Measurements from ENCODE around the gene APBA2. TPM values are rescaled to one million over a fixed set of nuclear protein-coding genes. Genes with fewer than 3 reads are reported as not detected.

The APBA2 gene
- total RNA-seq, 5 donors from 2014 or later (not counting 1 experiment from before 2014, with no cell fraction given): 78.9 to 118 (median 94.9) TPM

GRCh38 chr15:28876131-28876844 lies 9.5 kb upstream of the APBA2 start:
- no peak overlapping the region for H3K27ac ChIP-seq (ENCODE audit: low read length)
- no peaks in the 10 kb centered on the region for H3K9me3 ChIP-seq
- H3K4me3 Mint-ChIP-seq: peak overlapping the region in 1 of 3 donors; percentile 43
- DNase-seq (peak in 6 of 35 experiments; percentile 17 to 36 (median 27)), ATAC-seq (replicated peaks in 1 of 4) (peak in 3 of 4 experiments; percentile 31 to 69 (median 45))
- no peaks in the 10 kb centered on the region for H3K27me3 Mint-ChIP-seq
- peak overlapping the region in 1 of 2 donors; percentile 22 for H3K27ac Mint-ChIP-seq
- H3K27me3 ChIP-seq (replicated peaks in 1 of 2; ENCODE audit: control insufficient read depth in 2 of 2, extremely low read depth in 1 of 2, insufficient read depth in 2 of 2, low read length in 1 of 2): peaks cover 0 to 10% of the 10 kb centered on the region in 2 experiments
- H3K36me3 ChIP-seq (ENCODE audit: control insufficient read depth in 2 of 2, extremely low read depth in 1 of 2, insufficient read depth in 1 of 2, low read length in 1 of 2): no peaks in the 10 kb centered on the region
- 57% methylated on average over 13 of the region's 14 CpGs for WGBS (ENCODE audit: insufficient coverage)
- peaks cover 12 to 23% (median 15%) of the 10 kb centered on the region in 3 donors for H3K4me1 Mint-ChIP-seq
- H3K9me3 Mint-ChIP-seq: no peaks in the 10 kb centered on the region
- no peaks in the 10 kb centered on the region for H3K36me3 Mint-ChIP-seq
- H3K4me3 ChIP-seq (ENCODE audit: control insufficient read depth in 1 of 2, extremely low read depth in 1 of 2, low read length in 1 of 2): no peak overlapping the region
- ChIA-PET CTCF (interaction anchor here in 1 of 2 donors (0.7 to 1.0 kb wide), 2 partner anchors 14 to 114 kb away, joined by 3 to 4 read pairs; no protein-coding TSS in a partner anchor), POLR2A (no interaction called here)
- peaks cover 3 to 20% of the 10 kb centered on the region in 2 experiments for H3K4me1 ChIP-seq (ENCODE audit: control insufficient read depth in 1 of 2, extremely low read depth in 1 of 2, insufficient read depth in 2 of 2, low read length in 2 of 2)

- ATAC-seq (replicated peaks in 1 of 4): no peak
- H3K36me3 ChIP-seq (ENCODE audit: control insufficient read depth in 2 of 2, extremely low read depth in 1 of 2, insufficient read depth in 1 of 2, low read length in 1 of 2): no peaks in the 10 kb centered on the region
- WGBS (ENCODE audit: insufficient coverage): 87% methylated on average over 7 of the region's 8 CpGs
- Mint-ChIP-seq H3K36me3 (no peaks in the 10 kb centered on the region), H3K27ac (no peak overlapping the region), H3K4me1 (peaks cover 12 to 23% (median 15%) of the 10 kb centered on the region in 3 donors), H3K9me3 (no peaks in the 10 kb centered on the region), H3K4me3 (no peak overlapping the region), H3K27me3 (no peaks in the 10 kb centered on the region)
- no peak for DNase-seq
- no peak overlapping the region for H3K27ac ChIP-seq (ENCODE audit: low read length)
- ChIA-PET CTCF (no interaction called here), POLR2A (no interaction called here)
- H3K4me3 ChIP-seq (ENCODE audit: control insufficient read depth in 1 of 2, extremely low read depth in 1 of 2, low read length in 1 of 2): no peak overlapping the region
- H3K9me3 ChIP-seq: no peaks in the 10 kb centered on the region
- H3K4me1 ChIP-seq (ENCODE audit: control insufficient read depth in 1 of 2, extremely low read depth in 1 of 2, insufficient read depth in 2 of 2, low read length in 2 of 2): peaks cover 3 to 20% of the 10 kb centered on the region in 2 experiments
- peaks cover 0 to 10% of the 10 kb centered on the region in 2 experiments for H3K27me3 ChIP-seq (replicated peaks in 1 of 2; ENCODE audit: control insufficient read depth in 2 of 2, extremely low read depth in 1 of 2, insufficient read depth in 2 of 2, low read length in 1 of 2)
Observed at GRCh38 chr15:28876845-28877185, 9.0 kb upstream of the APBA2 start.

- H3K4me1 Mint-ChIP-seq: peaks cover 12 to 23% (median 15%) of the 10 kb centered on the region in 3 donors
- ATAC-seq (replicated peaks in 1 of 4) (no peak), DNase-seq (no peak)
- CTCF ChIA-PET: interaction anchor here in 1 of 2 donors (0.8 kb wide), 1 partner anchor 97 kb away, joined by 3 read pairs; no protein-coding TSS in a partner anchor
- H3K27ac Mint-ChIP-seq: no peak overlapping the region
- no peaks in the 10 kb centered on the region for H3K27me3 Mint-ChIP-seq
- POLR2A ChIA-PET: no interaction called here
- H3K36me3 Mint-ChIP-seq: no peaks in the 10 kb centered on the region
- WGBS (ENCODE audit: insufficient coverage): 88% methylated on average over 15 of the region's 15 CpGs
- no peak overlapping the region for H3K27ac ChIP-seq (ENCODE audit: low read length)
- H3K27me3 ChIP-seq (replicated peaks in 1 of 2; ENCODE audit: control insufficient read depth in 2 of 2, extremely low read depth in 1 of 2, insufficient read depth in 2 of 2, low read length in 1 of 2): peaks cover 0 to 10% of the 10 kb centered on the region in 2 experiments
- no peaks in the 10 kb centered on the region for H3K36me3 ChIP-seq (ENCODE audit: control insufficient read depth in 2 of 2, extremely low read depth in 1 of 2, insufficient read depth in 1 of 2, low read length in 1 of 2)
- no peak overlapping the region for H3K4me3 Mint-ChIP-seq
- H3K4me3 ChIP-seq (ENCODE audit: control insufficient read depth in 1 of 2, extremely low read depth in 1 of 2, low read length in 1 of 2): no peak overlapping the region
- H3K9me3 Mint-ChIP-seq: no peaks in the 10 kb centered on the region
- peaks cover 3 to 20% of the 10 kb centered on the region in 2 experiments for H3K4me1 ChIP-seq (ENCODE audit: control insufficient read depth in 1 of 2, extremely low read depth in 1 of 2, insufficient read depth in 2 of 2, low read length in 2 of 2)
- H3K9me3 ChIP-seq: no peaks in the 10 kb centered on the region
Observed at GRCh38 chr15:28878209-28878608, 7.6 kb upstream of the APBA2 start.

- Histone ChIP-seq H3K4me3 (ENCODE audit: control insufficient read depth in 1 of 2, extremely low read depth in 1 of 2, low read length in 1 of 2) (no peak overlapping the region), H3K27me3 (replicated peaks in 1 of 2; ENCODE audit: control insufficient read depth in 2 of 2, extremely low read depth in 1 of 2, insufficient read depth in 2 of 2, low read length in 1 of 2) (peaks cover 0 to 11% of the 10 kb centered on the region in 2 experiments), H3K9me3 (no peaks in the 10 kb centered on the region), H3K27ac (ENCODE audit: low read length) (no peak overlapping the region), H3K36me3 (ENCODE audit: control insufficient read depth in 2 of 2, extremely low read depth in 1 of 2, insufficient read depth in 1 of 2, low read length in 1 of 2) (no peaks in the 10 kb centered on the region), H3K4me1 (ENCODE audit: control insufficient read depth in 1 of 2, extremely low read depth in 1 of 2, insufficient read depth in 2 of 2, low read length in 2 of 2) (peaks cover 3 to 16% of the 10 kb centered on the region in 2 experiments)
- ChIA-PET POLR2A (no interaction called here), CTCF (no interaction called here)
- WGBS (ENCODE audit: insufficient coverage): 90% methylated on average over 9 of the region's 9 CpGs
- Mint-ChIP-seq H3K27me3 (no peaks in the 10 kb centered on the region), H3K36me3 (no peaks in the 10 kb centered on the region), H3K9me3 (no peaks in the 10 kb centered on the region), H3K4me1 (peaks cover 11 to 17% (median 12%) of the 10 kb centered on the region in 3 donors), H3K4me3 (no peak overlapping the region), H3K27ac (no peak overlapping the region)
- DNase-seq (no peak), ATAC-seq (replicated peaks in 1 of 4) (no peak)
Observed at GRCh38 chr15:28879551-28879950, 6.2 kb upstream of the APBA2 start.

DNA sequence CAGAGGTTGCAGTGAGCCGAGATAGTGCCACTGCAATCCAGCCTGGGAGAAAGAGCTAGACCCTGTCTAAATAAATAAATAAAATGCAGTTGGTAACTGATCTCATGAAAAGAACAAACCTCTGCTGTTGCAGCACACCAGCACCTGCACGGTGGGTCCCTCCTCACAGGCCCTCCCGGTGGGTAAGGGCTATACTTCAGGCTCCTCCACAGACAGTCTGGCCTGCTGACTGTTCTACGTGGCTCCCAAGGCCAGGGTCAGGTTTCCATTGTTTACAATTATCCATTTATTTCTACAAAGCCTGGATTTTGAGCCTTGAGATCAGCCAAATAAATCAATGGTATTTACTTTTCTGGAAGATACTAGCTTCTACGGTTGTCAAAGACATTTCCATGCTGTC lies 5.1 kb upstream of the APBA2 start:
- 89% methylated on average over 3 of the region's 5 CpGs for WGBS (ENCODE audit: insufficient coverage)
- Mint-ChIP-seq H3K9me3 (no peaks in the 10 kb centered on the region), H3K27me3 (no peaks in the 10 kb centered on the region), H3K27ac (no peak overlapping the region), H3K4me1 (peaks cover 10 to 17% (median 13%) of the 10 kb centered on the region in 3 donors), H3K4me3 (no peak overlapping the region), H3K36me3 (no peaks in the 10 kb centered on the region)
- DNase-seq (no peak), ATAC-seq (replicated peaks in 1 of 4) (no peak)
- Histone ChIP-seq H3K36me3 (ENCODE audit: control insufficient read depth in 2 of 2, extremely low read depth in 1 of 2, insufficient read depth in 1 of 2, low read length in 1 of 2) (no peaks in the 10 kb centered on the region), H3K4me3 (ENCODE audit: control insufficient read depth in 1 of 2, extremely low read depth in 1 of 2, low read length in 1 of 2) (no peak overlapping the region), H3K9me3 (no peaks in the 10 kb centered on the region), H3K27me3 (replicated peaks in 1 of 2; ENCODE audit: control insufficient read depth in 2 of 2, extremely low read depth in 1 of 2, insufficient read depth in 2 of 2, low read length in 1 of 2) (peaks cover 0 to 19% of the 10 kb centered on the region in 2 experiments), H3K27ac (ENCODE audit: low read length) (no peak overlapping the region), H3K4me1 (ENCODE audit: control insufficient read depth in 1 of 2, extremely low read depth in 1 of 2, insufficient read depth in 2 of 2, low read length in 2 of 2) (peaks cover 8 to 25% of the 10 kb centered on the region in 2 experiments)
- POLR2A ChIA-PET: no interaction called here
- CTCF ChIA-PET: no interaction called here

GRCh38 chr15:28881170-28881569 lies 4.6 kb upstream of the APBA2 start:
- POLR2A ChIA-PET: no interaction called here

More at GRCh38 chr15:28881170-28881569, 4.6 kb upstream of the APBA2 start:
- CTCF ChIA-PET: no interaction called here
- ATAC-seq (replicated peaks in 1 of 4) (no peak), DNase-seq (no peak)
- Histone ChIP-seq H3K27me3 (replicated peaks in 1 of 2; ENCODE audit: control insufficient read depth in 2 of 2, extremely low read depth in 1 of 2, insufficient read depth in 2 of 2, low read length in 1 of 2) (peaks cover 0 to 19% of the 10 kb centered on the region in 2 experiments), H3K4me1 (ENCODE audit: control insufficient read depth in 1 of 2, extremely low read depth in 1 of 2, insufficient read depth in 2 of 2, low read length in 2 of 2) (peaks cover 8 to 20% of the 10 kb centered on the region in 2 experiments), H3K9me3 (no peaks in the 10 kb centered on the region), H3K36me3 (ENCODE audit: control insufficient read depth in 2 of 2, extremely low read depth in 1 of 2, insufficient read depth in 1 of 2, low read length in 1 of 2) (no peaks in the 10 kb centered on the region), H3K27ac (ENCODE audit: low read length) (no peak overlapping the region), H3K4me3 (ENCODE audit: control insufficient read depth in 1 of 2, extremely low read depth in 1 of 2, low read length in 1 of 2) (no peak overlapping the region)
- Mint-ChIP-seq H3K27ac (no peak overlapping the region), H3K4me3 (no peak overlapping the region), H3K27me3 (no peaks in the 10 kb centered on the region), H3K9me3 (no peaks in the 10 kb centered on the region), H3K4me1 (peaks cover 6 to 13% (median 8%) of the 10 kb centered on the region in 3 donors), H3K36me3 (no peaks in the 10 kb centered on the region)
- WGBS (ENCODE audit: insufficient coverage): 55% methylated on average over 3 of the region's 3 CpGs
